A549 (cell line): Measurements from ENCODE around the gene ARHGAP26. TPM values are rescaled to one million over a fixed set of nuclear protein-coding genes. Genes with fewer than 3 reads are reported as not detected.

Source experiments
- ATAC-seq, 2 experiments: fragments of 200-7000 bp in 1 of 2; fragments of >200 bp in 1 of 2; cut with Nextera tagmentation in 1 of 2; cut with Tn5 transposase in 1 of 2; 3 replicates each; pipeline versions ENCODE4 v1.8.0 to v1.9.1; 2018 to 2020; ENCODE audit warnings: mild to moderate bottlenecking in 1 of 2, moderate library complexity in 1 of 2
- CTCF ChIA-PET: fragments of 300-600 bp; sonication (Branson Sonifier 250); formaldehyde crosslinking; extraction: SDS; loops from one replicate; lab custom pipeline; 2021; ENCODE audit warnings: antibody characterized with exemption, inconsistent platforms; lab: Yijun Ruan, JAX
- POLR2A ChIA-PET: fragments of 350-600 bp; formaldehyde crosslinking; extraction: SDS; loops from one replicate; lab custom pipeline; 2021; ENCODE audit warnings: antibody characterized with exemption, inconsistent platforms; lab: Yijun Ruan, JAX
- DNase-seq, 2 experiments: peaks; one replicate each; pipeline versions ENCODE4 v3.0.0 to v3.0.0-alpha.2; 2011 to 2016; ENCODE audit warnings: low read depth in 1 of 2, low spot score in 1 of 2
- FAIRE-seq: peaks from 2 replicates; lab custom pipeline; 2011; peaks lifted over from hg19 to GRCh38; lab: Jason Lieb, UNC
- H3K27ac ChIP-seq, 2 experiments: fragments of >200 bp; sonication (Bioruptor Twin); formaldehyde crosslinking; 3 replicates each; pipeline ENCODE4 v1.5.1; 2016 to 2017
- H3K4me1 ChIP-seq: fragments of >200 bp; sonication (Bioruptor Twin); formaldehyde crosslinking; 3 replicates; pipeline ENCODE4 v1.6.1; 2016
- H3K4me2 ChIP-seq: fragments of >200 bp; sonication (Bioruptor Twin); formaldehyde crosslinking; 3 replicates; pipeline ENCODE4 v1.6.1; 2016
- H3K4me3 ChIP-seq: fragments of >200 bp; sonication (Bioruptor Twin); formaldehyde crosslinking; 3 replicates; pipeline ENCODE4 v1.5.1; 2016
- H3K9me3 ChIP-seq: fragments of >200 bp; sonication (Bioruptor Twin); formaldehyde crosslinking; 3 replicates; pipeline ENCODE4 v1.6.1; 2016
- CEBPB ChIP-seq, 2 experiments: fragments of >200 bp in 1 of 2; sonication (Bioruptor Twin) in 1 of 2; formaldehyde crosslinking in 1 of 2; IDR thresholded peaks; 2 replicates each; pipeline ENCODE4 v1.6.1; 2012 to 2016
- CHD4 ChIP-seq: fragments of 200-600 bp; sonication (generic); IDR thresholded peaks from 2 replicates; pipeline ENCODE4 v1.6.1; 2016; ENCODE audit warnings: antibody characterized with exemption, mild to moderate bottlenecking, borderline replicate concordance
- EHMT2 ChIP-seq: fragments of 200-600 bp; sonication (generic); IDR thresholded peaks from 2 replicates; pipeline ENCODE4 v1.6.1; 2016; ENCODE audit warnings: antibody characterized with exemption, low read depth, mild to moderate bottlenecking, moderate library complexity
- EP300 ChIP-seq, 2 experiments: fragments of >200 bp; sonication (Bioruptor Twin); formaldehyde crosslinking; IDR thresholded peaks; 2 replicates in 1 of 2; 3 replicates in 1 of 2; pipeline ENCODE4 v1.6.1; 2016 to 2017
- ESRRA ChIP-seq: fragments of 150-350 bp; IDR thresholded peaks from 2 replicates; pipeline ENCODE4 v1.6.1; 2014; ENCODE audit warnings: mild to moderate bottlenecking, low read length, borderline replicate concordance
- FOSB ChIP-seq: fragments of 250-450 bp; sonication (Bioruptor Pico); IDR thresholded peaks from 2 replicates; pipeline ENCODE4 v1.5.0; 2020; ENCODE audit warnings: mild to moderate bottlenecking, moderate library complexity
- GATA3 ChIP-seq: IDR thresholded peaks from 2 replicates; pipeline ENCODE4 v1.6.1; 2012; ENCODE audit warnings: borderline replicate concordance
- JUNB ChIP-seq: fragments of >200 bp; sonication (Bioruptor Twin); formaldehyde crosslinking; IDR thresholded peaks from 2 replicates; pipeline ENCODE4 v1.6.1; 2016
- KDM5A ChIP-seq: fragments of 200-600 bp; sonication (generic); IDR thresholded peaks from 2 replicates; pipeline ENCODE4 v1.6.1; 2016; ENCODE audit warnings: antibody characterized with exemption, mild to moderate bottlenecking
- MAFK ChIP-seq: fragments of 450-650 bp; IDR thresholded peaks from 2 replicates; pipeline ENCODE4 v1.6.1; 2014; ENCODE audit not compliant: partially characterized antibody
- NFE2L2 ChIP-seq: fragments of 150-350 bp; conservative IDR thresholded peaks from 2 replicates; pipeline ENCODE4 v1.6.1; 2014; ENCODE audit warnings: low read length
- RAD21 ChIP-seq, 2 experiments: fragments of >200 bp in 1 of 2; sonication (Bioruptor Twin) in 1 of 2; formaldehyde crosslinking in 1 of 2; IDR thresholded peaks in 1 of 2; conservative IDR thresholded peaks in 1 of 2; 2 replicates in 1 of 2; 3 replicates in 1 of 2; pipeline ENCODE4 v1.6.1; 2012 to 2018; ENCODE audit warnings: inconsistent platforms in 1 of 2
- RNF2 ChIP-seq: fragments of 200-600 bp; sonication (generic); IDR thresholded peaks from 2 replicates; pipeline ENCODE4 v1.6.1; 2016; ENCODE audit warnings: low read depth, mild to moderate bottlenecking, antibody characterized with exemption, moderate library complexity, borderline replicate concordance
- ZFP36 ChIP-seq: fragments of 450-650 bp; IDR thresholded peaks from 2 replicates; pipeline ENCODE4 v1.6.1; 2014; ENCODE audit warnings: borderline replicate concordance; ENCODE audit not compliant: partially characterized antibody
- ZNF302 ChIP-seq: fragments of 250-450 bp; sonication (Bioruptor Pico); IDR thresholded peaks from 2 replicates; pipeline ENCODE4 v1.9.0; 2021; ENCODE audit warnings: inconsistent platforms, mild to moderate bottlenecking, moderate library complexity
- ZSCAN20 ChIP-seq: fragments of 250-450 bp; sonication (Bioruptor Pico); IDR thresholded peaks from 2 replicates; pipeline ENCODE4 v1.8.0; 2022; ENCODE audit warnings: mild to moderate bottlenecking, moderate library complexity
- WGBS: methylation state at CpG from one replicate; pipeline ENCODE4 v1.1.6; 2017; ENCODE audit errors: missing lambda C conversion rate; 5-methylcytosine and 5-hydroxymethylcytosine counted together
- polyA plus RNA-seq, 4 experiments: library from polyadenylated mRNA; depleted of rRNA in 3 of 4; stranded (reverse); fragments of >200 nt; fragmentation: RNase III in 1 of 4; extraction: RNeasy Plus Mini Kit Qiagen cat#74134 plus additional on column Dnase treatment in 1 of 4; gene quantifications; 2 replicates in 3 of 4; 3 replicates in 1 of 4; pipeline ENCODE4 v1.2.3, GENCODE V29; 2011 to 2017
- TF ChIP-seq, protein P1 (sequence below): fragments of >200 bp; sonication (Bioruptor Twin); formaldehyde crosslinking; IDR thresholded peaks from 3 replicates; pipeline ENCODE4 v1.6.1; 2016
- TF ChIP-seq, protein P2 (sequence below): fragments of 200-600 bp; sonication (generic); IDR thresholded peaks from 2 replicates; pipeline ENCODE4 v1.6.1; 2016; ENCODE audit warnings: antibody characterized with exemption, mild to moderate bottlenecking, moderate library complexity
- TF ChIP-seq, protein P3 (sequence below): IDR thresholded peaks from 2 replicates; pipeline ENCODE4 v1.6.1; 2012; ENCODE audit warnings: low read depth, borderline replicate concordance

Gene ARHGAP26
- polyA plus RNA-seq, 2 of the 4 experiments (the other 2 are of a cell fraction), result 6.6 to 19.1 TPM

DNA sequence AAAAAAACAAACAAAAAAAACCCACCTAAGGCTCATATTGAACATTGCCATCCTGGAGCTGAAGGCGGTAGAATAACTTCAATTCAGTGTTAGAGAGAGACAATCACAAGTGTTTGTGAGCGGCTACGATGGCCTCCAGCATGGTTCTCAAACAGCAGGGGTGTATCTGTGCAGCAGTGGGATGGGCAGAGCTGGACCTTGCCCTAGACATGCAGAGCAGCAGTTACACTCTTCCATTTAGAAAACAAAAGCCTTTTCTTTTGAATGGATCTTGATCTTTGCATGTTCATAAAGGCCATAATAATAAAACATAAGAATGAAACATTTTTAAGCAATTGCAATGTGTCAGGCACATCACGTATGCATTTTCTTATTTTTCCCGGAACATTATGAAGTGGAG is 50.3 kb downstream of the ARHGAP26 start:
- ATAC-seq (no peak), FAIRE-seq (peak; percentile 72), DNase-seq (no peak)
- Histone ChIP-seq H3K4me2 (peak overlapping the region; percentile 65), H3K4me1 (peaks cover 93% of the 10 kb centered on the region), H3K9me3 (peaks cover 12% of the 10 kb centered on the region; the same call in 2 of the 3 replicates), H3K4me3 (no peak overlapping the region), H3K27ac (peak overlapping the region; percentile 73 to 87)
- POLR2A ChIA-PET, result interaction anchor here (0.6 kb wide), 2 partner anchors 12 to 13 kb away, joined by 4 read pairs; no protein-coding TSS in a partner anchor
- TF ChIP-seq ESRRA (no peak), ZNF302 (CRISPR knock-in tag) (no peak), ZSCAN20 (CRISPR knock-in tag) (no peak), FOSB (CRISPR knock-in tag) (no peak), RNF2 (no peak), GATA3 (no peak), KDM5A (no peak)
- CTCF ChIA-PET, result interaction anchor here (0.7 to 2.1 kb wide), 8 partner anchors 16 to 165 kb away, joined by 3 to 9 read pairs (median 4); no protein-coding TSS in a partner anchor
- 88% methylated on average over 5 of the region's 5 CpGs for WGBS

DNA sequence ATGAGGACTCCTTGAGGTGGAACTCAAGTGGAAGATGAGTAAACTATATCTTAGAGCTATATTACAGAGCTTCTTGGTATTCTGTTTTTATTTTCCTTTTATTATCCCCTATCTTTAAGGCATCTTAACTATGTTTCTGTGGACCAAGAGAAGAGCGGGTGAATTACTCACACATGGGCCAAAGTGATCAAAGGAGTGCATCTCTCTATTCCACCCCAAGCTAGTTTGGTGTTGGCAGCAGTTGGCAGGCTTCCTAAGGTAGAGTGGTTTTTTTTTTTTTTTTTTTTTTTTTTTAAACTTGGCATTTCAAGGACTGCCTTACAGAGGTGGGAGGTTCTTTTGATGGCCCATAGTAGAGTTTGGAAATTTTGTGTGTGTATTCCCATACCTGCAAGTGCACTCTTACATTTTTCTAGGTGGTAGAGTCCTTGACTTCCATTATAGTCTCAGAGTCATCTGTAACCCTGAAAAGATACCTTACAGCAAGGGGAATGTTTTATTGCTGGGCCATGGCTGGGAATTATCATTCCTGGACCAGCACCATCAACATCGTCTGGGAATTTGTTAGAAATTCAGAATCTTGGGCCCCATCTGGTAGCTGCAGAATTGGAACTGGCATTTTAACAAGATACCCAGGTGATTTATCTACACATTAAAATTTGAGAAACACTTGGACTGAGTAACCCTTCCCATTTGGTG is 51.0 kb downstream of the ARHGAP26 start:
- Histone ChIP-seq H3K4me2 (peak overlapping the region; percentile 85), H3K4me1 (peaks cover 96% of the 10 kb centered on the region), H3K9me3 (peaks cover 12% of the 10 kb centered on the region; the same call in 2 of the 3 replicates), H3K27ac (peak overlapping the region; percentile 73 to 87), H3K4me3 (no peak overlapping the region)
- WGBS, result 88% methylated on average over 2 of the region's 2 CpGs
- CTCF ChIA-PET, result interaction anchor here (0.6 to 2.1 kb wide), 14 partner anchors 9 to 108 kb away, joined by 3 to 9 read pairs (median 4); no protein-coding TSS in a partner anchor
- no peak for ATAC-seq
- no peak for DNase-seq
- TF ChIP-seq ZSCAN20 (CRISPR knock-in tag), result no peak
- TF ChIP-seq, protein P1, sequence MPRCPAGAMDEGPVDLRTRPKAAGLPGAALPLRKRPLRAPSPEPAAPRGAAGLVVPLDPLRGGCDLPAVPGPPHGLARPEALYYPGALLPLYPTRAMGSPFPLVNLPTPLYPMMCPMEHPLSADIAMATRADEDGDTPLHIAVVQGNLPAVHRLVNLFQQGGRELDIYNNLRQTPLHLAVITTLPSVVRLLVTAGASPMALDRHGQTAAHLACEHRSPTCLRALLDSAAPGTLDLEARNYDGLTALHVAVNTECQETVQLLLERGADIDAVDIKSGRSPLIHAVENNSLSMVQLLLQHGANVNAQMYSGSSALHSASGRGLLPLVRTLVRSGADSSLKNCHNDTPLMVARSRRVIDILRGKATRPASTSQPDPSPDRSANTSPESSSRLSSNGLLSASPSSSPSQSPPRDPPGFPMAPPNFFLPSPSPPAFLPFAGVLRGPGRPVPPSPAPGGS, result no peak
- TF ChIP-seq, all 56 proteins: peak for 0
- POLR2A ChIA-PET, result interaction anchor here (0.6 to 0.8 kb wide), 3 partner anchors 10 to 13 kb away, joined by 3 to 4 read pairs (median 4); no protein-coding TSS in a partner anchor
- no peak for FAIRE-seq

DNA sequence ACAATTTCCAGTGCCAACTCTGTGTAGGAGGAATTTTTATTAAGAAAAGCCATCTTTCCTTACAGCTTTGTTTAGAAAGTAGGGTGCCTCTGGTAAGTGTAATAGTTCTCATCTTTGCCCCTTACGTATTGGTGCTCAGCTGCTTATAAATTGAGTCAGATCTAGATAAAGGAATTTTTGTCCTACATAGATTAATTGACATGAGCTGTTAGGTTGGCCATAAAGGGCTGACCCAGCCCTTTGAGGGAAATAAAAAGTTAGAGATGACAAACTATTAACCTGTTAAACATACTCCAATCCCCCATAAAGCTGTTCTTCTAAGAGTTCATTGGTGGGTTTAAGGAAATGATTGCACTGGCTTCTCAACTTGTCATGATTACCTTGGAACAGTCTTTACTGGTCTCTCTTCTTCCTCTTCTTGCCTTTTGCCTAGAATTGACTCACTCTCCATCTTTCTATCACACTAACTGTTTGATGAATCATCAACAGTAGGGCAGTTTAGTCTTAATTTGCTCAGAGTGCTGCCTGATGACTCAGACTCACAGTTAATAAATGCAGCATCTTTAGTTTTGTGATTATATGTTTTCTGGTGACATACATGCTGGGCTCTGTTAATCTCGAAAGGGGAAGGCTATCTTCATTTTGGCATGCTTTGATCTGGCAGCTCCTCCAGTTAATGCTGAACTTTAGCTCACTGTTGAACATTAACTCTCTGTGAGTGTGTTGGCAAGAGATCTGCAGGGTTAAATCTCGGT is 51.7 kb downstream of the ARHGAP26 start:
- Histone ChIP-seq H3K27ac (peak overlapping the region; percentile 73 to 87), H3K4me3 (no peak overlapping the region), H3K9me3 (peaks cover 12% of the 10 kb centered on the region; the same call in 2 of the 3 replicates), H3K4me1 (peaks cover 96% of the 10 kb centered on the region), H3K4me2 (peak overlapping the region; percentile 85)
- FAIRE-seq, result peak; percentile 99
- DNase-seq, result peak; percentile 76 to 80
- peak in 1 of 2 experiments; percentile 56; a peak in 3 of 6 replicates for ATAC-seq
- CTCF ChIA-PET, result interaction anchor here (0.6 to 2.6 kb wide), 12 partner anchors 8 to 109 kb away, joined by 3 to 9 read pairs (median 4); no protein-coding TSS in a partner anchor
- POLR2A ChIA-PET, result interaction anchor here (0.8 kb wide), 1 partner anchor 9 kb away, joined by 3 read pairs; no protein-coding TSS in a partner anchor
- WGBS, result 0% methylated on average over 3 of the region's 3 CpGs
- TF ChIP-seq, protein P2, sequence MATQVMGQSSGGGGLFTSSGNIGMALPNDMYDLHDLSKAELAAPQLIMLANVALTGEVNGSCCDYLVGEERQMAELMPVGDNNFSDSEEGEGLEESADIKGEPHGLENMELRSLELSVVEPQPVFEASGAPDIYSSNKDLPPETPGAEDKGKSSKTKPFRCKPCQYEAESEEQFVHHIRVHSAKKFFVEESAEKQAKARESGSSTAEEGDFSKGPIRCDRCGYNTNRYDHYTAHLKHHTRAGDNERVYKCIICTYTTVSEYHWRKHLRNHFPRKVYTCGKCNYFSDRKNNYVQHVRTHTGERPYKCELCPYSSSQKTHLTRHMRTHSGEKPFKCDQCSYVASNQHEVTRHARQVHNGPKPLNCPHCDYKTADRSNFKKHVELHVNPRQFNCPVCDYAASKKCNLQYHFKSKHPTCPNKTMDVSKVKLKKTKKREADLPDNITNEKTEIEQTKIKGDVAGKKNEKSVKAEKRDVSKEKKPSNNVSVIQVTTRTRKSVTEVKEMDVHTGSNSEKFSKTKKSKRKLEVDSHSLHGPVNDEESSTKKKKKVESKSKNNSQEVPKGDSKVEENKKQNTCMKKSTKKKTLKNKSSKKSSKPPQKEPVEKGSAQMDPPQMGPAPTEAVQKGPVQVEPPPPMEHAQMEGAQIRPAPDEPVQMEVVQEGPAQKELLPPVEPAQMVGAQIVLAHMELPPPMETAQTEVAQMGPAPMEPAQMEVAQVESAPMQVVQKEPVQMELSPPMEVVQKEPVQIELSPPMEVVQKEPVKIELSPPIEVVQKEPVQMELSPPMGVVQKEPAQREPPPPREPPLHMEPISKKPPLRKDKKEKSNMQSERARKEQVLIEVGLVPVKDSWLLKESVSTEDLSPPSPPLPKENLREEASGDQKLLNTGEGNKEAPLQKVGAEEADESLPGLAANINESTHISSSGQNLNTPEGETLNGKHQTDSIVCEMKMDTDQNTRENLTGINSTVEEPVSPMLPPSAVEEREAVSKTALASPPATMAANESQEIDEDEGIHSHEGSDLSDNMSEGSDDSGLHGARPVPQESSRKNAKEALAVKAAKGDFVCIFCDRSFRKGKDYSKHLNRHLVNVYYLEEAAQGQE, result peak; percentile 48
- peak in 1 of 2 experiments; percentile 13; a peak in 2 of 5 replicates for TF ChIP-seq EP300 (IDR thresholded peaks at IDR 0.05)
- TF ChIP-seq CHD4, result no peak
- TF ChIP-seq, protein P3, sequence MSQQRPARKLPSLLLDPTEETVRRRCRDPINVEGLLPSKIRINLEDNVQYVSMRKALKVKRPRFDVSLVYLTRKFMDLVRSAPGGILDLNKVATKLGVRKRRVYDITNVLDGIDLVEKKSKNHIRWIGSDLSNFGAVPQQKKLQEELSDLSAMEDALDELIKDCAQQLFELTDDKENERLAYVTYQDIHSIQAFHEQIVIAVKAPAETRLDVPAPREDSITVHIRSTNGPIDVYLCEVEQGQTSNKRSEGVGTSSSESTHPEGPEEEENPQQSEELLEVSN, result no peak
- no peak for TF ChIP-seq ZFP36
- 0 out of 5 replicates have a peak, but pooled peaks of 1 of the 2 experiments have one; percentile 20 for TF ChIP-seq RAD21 (conservative IDR thresholded peaks at IDR 0.05 in 1 of 2, IDR thresholded peaks at IDR 0.05 in 1 of 2)
- TF ChIP-seq RNF2, result no peak
- TF ChIP-seq NFE2L2, result no peak
- TF ChIP-seq JUNB, result peak; percentile 93
- TF ChIP-seq, protein P1, result no peak
- TF ChIP-seq EHMT2, result no peak
- TF ChIP-seq MAFK, result peak; percentile 66
- TF ChIP-seq CEBPB (IDR thresholded peaks at IDR 0.05), result no peak
- TF ChIP-seq FOSB (CRISPR knock-in tag), result no peak
